A673 (cell line): Measurements from ENCODE around the gene MARK1. TPM values are rescaled to one million over a fixed set of nuclear protein-coding genes. Genes with fewer than 3 reads are reported as not detected.

Experiments used
- BruUV-seq: library from RNA; stranded (reverse); fragments of 400-500 nt; replicated peaks from 2 replicates; lab custom pipeline; 2021; lab: Mats Ljungman, UMichigan
- CTCF ChIA-PET: fragments of 300-600 bp; sonication (Branson Sonifier 250); formaldehyde crosslinking; loops from one replicate; lab custom pipeline; 2022; ENCODE audit warnings: antibody characterized with exemption; lab: Charles Lee
- POLR2A ChIA-PET: fragments of 300-600 bp; sonication (Branson Sonifier 250); formaldehyde crosslinking; loops from one replicate; lab custom pipeline; 2022; ENCODE audit warnings: antibody characterized with exemption; ENCODE audit not compliant: low non-redundant PET; lab: Charles Lee
- DNase-seq: peaks from one replicate; pipeline ENCODE4 v3.0.0-alpha.2; 2015; ENCODE audit warnings: low spot score
- H3K27ac ChIP-seq: fragments of 200-600 bp; sonication (generic); 2 replicates; pipeline ENCODE4 v1.5.1; 2016; ENCODE audit warnings: mixed run types, low read depth, mild to moderate bottlenecking, mixed read lengths, antibody characterized with exemption, low read length; ENCODE audit not compliant: poor library complexity, severe bottlenecking
- H3K27me3 ChIP-seq: fragments of 200-600 bp; sonication (generic); replicated peaks from 2 replicates; pipeline ENCODE4 v1.6.1; 2017; ENCODE audit warnings: mixed run types, low read depth, mild to moderate bottlenecking, mixed read lengths, antibody characterized with exemption, low read length; ENCODE audit not compliant: insufficient read depth, poor library complexity
- H3K36me3 ChIP-seq: fragments of 200-600 bp; sonication (generic); 2 replicates; pipeline ENCODE4 v1.6.1; 2016; ENCODE audit warnings: mixed run types, mild to moderate bottlenecking, mixed read lengths, antibody characterized with exemption, low read length; ENCODE audit not compliant: insufficient read depth, poor library complexity, severe bottlenecking
- H3K4me1 ChIP-seq: fragments of 200-600 bp; sonication (generic); 2 replicates; pipeline ENCODE4 v1.6.1; 2017; ENCODE audit warnings: mixed run types, mild to moderate bottlenecking, mixed read lengths, antibody characterized with exemption, low read length; ENCODE audit not compliant: insufficient read depth, poor library complexity, severe bottlenecking
- H3K4me3 ChIP-seq: fragments of 200-600 bp; sonication (generic); 2 replicates; pipeline ENCODE4 v1.5.1; 2016; ENCODE audit warnings: low read depth, mixed run types, mild to moderate bottlenecking, mixed read lengths, low read length; ENCODE audit not compliant: poor library complexity, severe bottlenecking
- H3K9me3 ChIP-seq: fragments of 200-600 bp; sonication (generic); 2 replicates; pipeline ENCODE4 v1.6.1; 2016; ENCODE audit warnings: mixed run types, low read depth, mild to moderate bottlenecking, mixed read lengths, antibody characterized with exemption, low read length; ENCODE audit not compliant: poor library complexity, severe bottlenecking
- CTCF ChIP-seq: fragments of 300-800, 200-600 bp; sonication (generic); conservative IDR thresholded peaks from 2 replicates; pipeline ENCODE4 v1.5.1; 2017; ENCODE audit warnings: low read depth, mild to moderate bottlenecking, antibody characterized with exemption, low read length, moderate library complexity, mixed read lengths
- EZH2 ChIP-seq: fragments of 200-600 bp; sonication (generic); IDR thresholded peaks from 2 replicates; pipeline ENCODE4 v1.6.1; 2017; ENCODE audit warnings: borderline replicate concordance, low read depth, mild to moderate bottlenecking, mixed read lengths, antibody characterized with exemption, low read length; ENCODE audit not compliant: poor library complexity, severe bottlenecking
- intact Hi-C: fragments of 100-400 bp; cut with micrococcal nuclease; formaldehyde crosslinking; loops from one replicate; pipeline ENCODE4 v1.10.0; 2022; ENCODE audit not compliant: unreplicated experiment
- total RNA-seq: library from RNA; stranded (reverse); gene quantifications from 2 replicates; pipeline ENCODE4 v1.2.3, GENCODE V29; 2021

The MARK1 gene
- total RNA-seq, 1 experiment from 2014 or later, result 5.1 TPM

GRCh38 chr1:220491891-220492290 is 36.0 kb upstream of the MARK1 start:
- no peak overlapping the region for H3K27ac ChIP-seq
- no peaks in the 10 kb centered on the region for H3K36me3 ChIP-seq
- BruUV-seq, result no TSS peak
- DNase-seq, result no peak
- intact Hi-C loops, result no loop called here
- ChIA-PET POLR2A (no interaction called here), CTCF (no interaction called here)
- H3K4me1 ChIP-seq, result no peaks in the 10 kb centered on the region
- no peak overlapping the region for H3K4me3 ChIP-seq
- H3K27me3 ChIP-seq, result no peaks in the 10 kb centered on the region
- no peak for TF ChIP-seq CTCF
- no peak for TF ChIP-seq EZH2
- H3K9me3 ChIP-seq, result no peaks in the 10 kb centered on the region

- no peak overlapping the region for H3K27ac ChIP-seq
- no peaks in the 10 kb centered on the region for H3K36me3 ChIP-seq
- no peaks in the 10 kb centered on the region for H3K4me1 ChIP-seq
- DNase-seq, result no peak
- no peaks in the 10 kb centered on the region for H3K9me3 ChIP-seq
- H3K27me3 ChIP-seq, result peaks cover 13% of the 10 kb centered on the region
- ChIA-PET CTCF (no interaction called here), POLR2A (no interaction called here)
- intact Hi-C loops, result no loop called here
- no TSS peak for BruUV-seq
- H3K4me3 ChIP-seq, result no peak overlapping the region
- TF ChIP-seq CTCF (no peak), EZH2 (no peak)
Measured at GRCh38 chr1:220497220-220497947, 30.6 kb upstream of the MARK1 start.

- no peak overlapping the region for H3K27ac ChIP-seq
- H3K4me3 ChIP-seq, result no peak overlapping the region
- TF ChIP-seq EZH2 (no peak), CTCF (no peak)
- BruUV-seq, result no TSS peak
- H3K36me3 ChIP-seq, result no peaks in the 10 kb centered on the region
- DNase-seq, result peak; percentile 23
- H3K4me1 ChIP-seq, result no peaks in the 10 kb centered on the region
- H3K9me3 ChIP-seq, result no peaks in the 10 kb centered on the region
- intact Hi-C loops, result no loop called here
- ChIA-PET POLR2A (no interaction called here), CTCF (no interaction called here)
- peaks cover 13% of the 10 kb centered on the region for H3K27me3 ChIP-seq
Measured at GRCh38 chr1:220498188-220498587, 29.7 kb upstream of the MARK1 start.
